Breast epithelium (tissue), 4 donors: ENCODE results near the gene CTF1. TPM values are rescaled to one million over a fixed set of nuclear protein-coding genes. Genes with fewer than 3 reads are reported as not detected.

Experiments used
- DNase-seq, 2 donors: peaks; one replicate each; pipeline ENCODE4 v3.0.0-alpha.2; 2019; ENCODE audit warnings: low spot score in 2 of 2
- H3K27ac ChIP-seq, 2 donors: fragments of 200-600 bp; sonication (generic) in 1 of 2; one replicate each; pipeline ENCODE4 v1.5.1; 2016 to 2019; ENCODE audit warnings: mild to moderate bottlenecking in 1 of 2
- H3K27me3 ChIP-seq, 2 donors: fragments of 200-600 bp; sonication (generic) in 1 of 2; one replicate each; pipeline versions ENCODE4 v1.5.1 to v1.6.0; 2017 to 2019; ENCODE audit warnings: control low read depth in 1 of 2, mild to moderate bottlenecking in 1 of 2
- H3K36me3 ChIP-seq: fragments of 200-600 bp; one replicate; pipeline ENCODE4 v1.5.1; 2019
- H3K4me1 ChIP-seq, 2 donors: fragments of 200-600 bp; sonication (generic); one replicate each; pipeline ENCODE4 v1.5.1; 2016 to 2019; ENCODE audit warnings: control low read depth in 1 of 2
- H3K4me3 ChIP-seq, 3 donors: fragments of 200-600 bp; sonication (generic); 1 replicate in 2 of 3; 2 replicates in 1 of 3; pipeline ENCODE4 v1.5.1; 2016 to 2019; ENCODE audit warnings: mild to moderate bottlenecking in 3 of 3, moderate library complexity in 2 of 3
- H3K9me3 ChIP-seq, 2 donors: fragments of 200-600 bp; sonication (generic) in 1 of 2; one replicate each; pipeline ENCODE4 v1.5.1; 2016 to 2019; ENCODE audit warnings: control low read depth in 1 of 2
- CTCF ChIP-seq, 3 donors: fragments of 450-650 bp; IDR thresholded peaks; one replicate each; pipeline ENCODE4 v1.5.1; 2016 to 2017; ENCODE audit warnings: antibody characterized with exemption in 3 of 3, mild to moderate bottlenecking in 3 of 3, moderate library complexity in 3 of 3
- POLR2A ChIP-seq: fragments of 450-650 bp; IDR thresholded peaks from one replicate; pipeline ENCODE4 v1.6.1; 2016; ENCODE audit warnings: antibody characterized with exemption, mild to moderate bottlenecking, moderate library complexity
- POLR2AphosphoS5 ChIP-seq, 3 donors: sonication (generic); formaldehyde crosslinking; IDR thresholded peaks; one replicate each; pipeline ENCODE4 v1.6.1; 2017; ENCODE audit warnings: antibody characterized with exemption in 3 of 3
- intact Hi-C: fragments of 100-400 bp; cut with DNase I; formaldehyde crosslinking; loops from one replicate; pipeline ENCODE4 v1.15.1; 2023; ENCODE audit warnings: low total_unique reads
- total RNA-seq, 3 donors: library from RNA; depleted of rRNA; stranded (reverse); fragments of >200 nt; gene quantifications; one replicate each; pipeline ENCODE4 v1.1.0, GENCODE V29; 2016

CTF1 gene
- total RNA-seq, 3 donors from 2014 or later, result 2.6 to 4.5 (median 3.4) TPM

DNA sequence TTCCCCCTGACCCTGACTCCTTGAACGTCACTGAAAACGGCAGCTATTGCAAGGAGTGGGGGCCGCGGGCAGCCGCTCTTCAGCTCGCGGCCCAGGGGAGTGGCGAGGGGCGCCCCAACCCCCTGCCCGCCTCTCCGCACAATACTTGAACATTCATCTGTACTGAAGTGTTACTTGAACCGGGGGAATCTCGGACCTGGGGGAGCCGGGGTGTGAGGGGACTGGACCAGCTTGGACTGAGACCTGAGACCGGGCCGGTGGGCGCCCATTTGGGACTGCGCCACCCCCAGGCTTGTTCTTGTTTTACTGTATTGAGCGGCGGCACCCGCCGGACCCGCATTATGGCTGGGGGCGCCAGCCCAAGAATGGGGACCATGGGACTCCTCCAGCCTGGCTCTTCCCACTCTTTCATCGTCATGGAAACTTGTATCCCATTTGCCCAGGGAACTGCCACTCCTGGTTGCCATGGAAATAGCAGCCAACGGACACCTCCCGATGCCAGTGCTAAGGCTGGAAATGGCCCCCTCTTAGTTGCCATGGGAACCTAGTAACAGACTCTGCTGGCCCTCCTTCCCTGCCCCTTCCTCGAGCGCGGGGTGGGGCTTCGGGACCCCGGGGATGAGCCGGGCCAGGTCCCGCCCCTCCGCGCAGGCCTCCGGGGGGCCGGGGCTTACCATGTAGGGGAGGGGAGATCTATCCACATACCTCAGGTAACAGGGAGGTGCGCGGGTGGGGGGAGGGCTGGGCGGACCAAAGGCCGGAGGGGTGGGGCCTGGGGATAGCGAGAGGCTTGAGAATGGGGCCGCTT is 51.6 kb downstream of the CTF1 start:
- Histone ChIP-seq H3K27ac (peak overlapping the region; percentile 91 to 94), H3K4me1 (peaks cover 8 to 14% of the 10 kb centered on the region in 2 donors), H3K4me3 (peak overlapping the region; percentile 84 to 98 (median 98)), H3K9me3 (no peaks in the 10 kb centered on the region), H3K36me3 (no peaks in the 10 kb centered on the region), H3K27me3 (no peaks in the 10 kb centered on the region)
- TF ChIP-seq POLR2A (no peak), POLR2AphosphoS5 (IDR thresholded peaks at IDR 0.05) (peak in 2 of 3 donors; percentile 8 to 45), CTCF (IDR thresholded peaks at IDR 0.05) (no peak)
- DNase-seq, result peak; percentile 82 to 95
- intact Hi-C loops, result loop anchor here (10.0 kb wide), 1 partner anchor 87 kb away; the partner anchor contains the start of gene STX4

DNA sequence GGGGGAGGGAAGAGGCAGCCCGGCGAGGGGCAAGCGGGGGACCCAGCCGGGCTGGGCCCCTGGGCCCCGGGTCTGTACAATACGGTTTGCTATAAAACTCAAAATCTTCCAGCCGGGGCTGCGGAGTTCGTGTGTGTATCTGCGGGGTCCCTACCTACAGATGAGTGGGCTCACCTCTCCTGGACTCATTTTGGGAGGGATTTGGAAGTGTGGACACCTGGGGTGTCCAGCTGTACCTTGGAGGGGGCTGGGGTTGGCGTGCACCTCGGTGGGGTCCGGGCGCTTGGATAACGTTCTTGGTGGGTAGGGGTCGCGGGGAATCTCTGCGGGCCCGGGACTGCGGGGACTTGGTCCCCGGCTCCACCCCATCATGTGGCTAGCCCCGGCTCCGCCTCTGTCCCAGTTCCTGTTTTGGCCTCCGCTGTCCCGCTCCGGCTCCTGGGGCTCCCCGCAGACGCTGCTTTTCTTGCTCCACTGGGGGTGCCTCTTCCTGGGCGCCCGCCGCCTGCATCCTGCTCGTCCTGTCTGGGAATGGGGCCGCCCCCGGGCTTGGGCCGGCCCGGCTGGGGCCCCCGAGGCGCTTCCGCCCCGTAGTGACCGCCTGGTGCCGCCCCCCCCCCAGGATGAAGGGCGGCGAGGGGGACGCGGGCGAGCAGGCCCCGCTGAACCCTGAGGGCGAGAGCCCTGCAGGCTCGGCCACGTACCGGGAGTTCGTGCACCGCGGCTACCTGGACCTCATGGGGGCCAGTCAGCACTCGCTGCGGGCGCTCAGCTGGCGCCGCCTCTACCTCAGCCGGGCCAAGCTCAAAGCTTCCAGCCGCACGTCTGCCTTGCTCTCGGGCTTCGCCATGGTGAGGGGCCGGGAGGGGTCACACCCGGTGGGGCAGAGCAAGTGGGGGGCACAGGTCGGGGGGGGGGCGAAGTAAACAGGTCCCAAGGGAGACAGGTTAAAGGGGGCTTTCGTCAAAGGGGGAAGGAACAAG is 52.5 kb downstream of the CTF1 start, which contains the start of gene ORAI3:
TSS of gene ORAI3 (plus strand) at position 402 of the 983 bp plus-strand sequence. CDS start at position 624, 222 bp downstream.
- peak within 1 kb of the TSS; percentile 91 to 94 for H3K27ac ChIP-seq
- intact Hi-C loops, result loop anchor here (10.0 kb wide), 1 partner anchor 86 kb away; the partner anchor contains the start of gene STX4

DNA sequence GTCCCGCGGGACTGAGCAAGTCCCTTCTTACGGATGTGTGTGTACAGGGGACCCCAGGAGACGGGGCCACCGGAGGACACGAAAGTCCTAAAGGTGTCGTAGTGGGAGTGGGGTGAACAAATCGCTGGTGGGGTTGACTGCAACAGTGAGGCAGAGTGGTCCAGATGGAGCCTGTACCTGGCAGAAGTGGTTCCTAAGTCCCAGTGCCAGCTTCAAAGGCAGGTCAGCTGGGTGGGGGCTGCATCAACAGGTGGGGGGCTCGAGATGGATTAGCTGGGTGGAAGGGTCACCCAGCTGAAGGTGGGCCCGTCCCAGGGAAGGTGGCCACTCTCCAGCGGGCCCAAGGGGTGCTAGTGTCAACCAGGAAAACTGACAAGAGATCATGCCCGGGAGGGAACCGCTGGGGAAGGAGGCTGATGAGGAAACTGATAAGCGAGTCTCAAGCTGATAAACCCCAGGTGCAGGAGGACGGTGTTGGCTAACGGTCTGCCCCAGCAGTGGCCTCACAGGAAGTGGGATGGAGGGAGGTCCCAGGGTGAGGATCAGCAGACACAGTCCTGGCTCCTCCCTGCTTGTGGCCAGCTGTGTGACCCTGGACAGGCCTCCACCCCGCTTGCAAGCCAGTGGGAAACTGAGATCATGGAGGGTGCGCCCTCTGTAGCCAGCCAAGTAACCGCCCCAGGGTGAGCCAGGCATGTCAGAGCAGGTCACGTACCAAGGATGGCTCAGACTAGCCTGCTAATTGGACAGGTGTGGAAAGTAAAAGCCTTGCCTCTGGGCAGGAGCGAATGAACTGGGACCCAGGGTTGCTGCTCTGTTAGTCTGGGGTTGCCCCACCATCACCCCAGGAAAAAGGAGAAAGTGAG is 53.5 kb downstream of the CTF1 start:
- H3K9me3 ChIP-seq, result no peaks in the 10 kb centered on the region
- intact Hi-C loops, result loop anchor here (10.0 kb wide), 1 partner anchor 85 kb away; the partner anchor contains the start of gene STX4
- H3K4me1 ChIP-seq, result peaks cover 8 to 14% of the 10 kb centered on the region in 2 donors
- H3K27me3 ChIP-seq, result no peaks in the 10 kb centered on the region
- TF ChIP-seq CTCF (IDR thresholded peaks at IDR 0.05) (no peak), POLR2A (peak; percentile 11), POLR2AphosphoS5 (IDR thresholded peaks at IDR 0.05) (peak in 1 of 3 donors; percentile 42)
- DNase-seq, result peak; percentile 75 to 89
- H3K27ac ChIP-seq, result peak overlapping the region; percentile 91 to 94
- H3K36me3 ChIP-seq, result no peaks in the 10 kb centered on the region
- H3K4me3 ChIP-seq, result peak overlapping the region; percentile 84 to 98 (median 98)

More for the DNA sequence above, 52.5 kb downstream of the CTF1 start, which contains the start of gene ORAI3:
- peak; percentile 68 to 76 for DNase-seq
- no peak for TF ChIP-seq POLR2A
- TF ChIP-seq POLR2AphosphoS5 (IDR thresholded peaks at IDR 0.05), result peak; percentile 22 to 62 (median 60)
- no peaks in the 10 kb centered on the region for H3K9me3 ChIP-seq
- H3K27me3 ChIP-seq, result no peaks in the 10 kb centered on the region
- H3K4me3 ChIP-seq, result peak within 1 kb of the TSS; percentile 84 to 98 (median 98)
- no peaks in the 10 kb centered on the region for H3K36me3 ChIP-seq
- peaks cover 8 to 14% of the 10 kb centered on the region in 2 donors for H3K4me1 ChIP-seq

DNA sequence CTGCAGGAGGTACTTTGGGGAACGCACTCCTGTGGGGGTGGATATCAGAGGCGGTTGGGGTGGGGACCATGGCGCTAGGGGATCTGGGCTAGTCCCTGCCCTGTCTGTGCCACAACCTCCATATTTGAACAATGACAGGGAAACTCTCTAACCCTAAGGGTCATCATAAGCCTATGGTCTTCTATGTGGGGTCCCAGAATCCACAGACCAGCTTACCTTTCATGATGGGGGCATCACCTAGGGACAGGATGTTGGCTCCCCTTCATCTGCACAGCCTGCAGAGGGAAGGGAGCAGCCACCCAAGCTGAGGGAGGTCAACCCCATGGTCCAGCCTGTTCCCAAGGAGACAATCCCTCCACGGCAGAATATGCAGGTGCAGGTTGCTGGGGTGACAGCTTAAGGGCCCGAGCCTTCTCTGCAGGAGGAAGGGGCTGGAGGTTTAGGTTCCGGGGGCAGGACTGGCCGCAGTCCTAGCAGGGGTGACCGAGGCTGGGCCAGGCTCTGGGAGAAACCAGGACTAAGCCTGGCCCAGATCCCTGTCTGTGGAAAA is 54.2 kb downstream of the CTF1 start:
- DNase-seq, result no peak
- Histone ChIP-seq H3K36me3 (no peaks in the 10 kb centered on the region), H3K27me3 (no peaks in the 10 kb centered on the region), H3K4me3 (peak overlapping the region; percentile 84 to 98 (median 98)), H3K9me3 (no peaks in the 10 kb centered on the region), H3K27ac (peak overlapping the region; percentile 91 to 94), H3K4me1 (peaks cover 8 to 14% of the 10 kb centered on the region in 2 donors)
- TF ChIP-seq CTCF (IDR thresholded peaks at IDR 0.05), result no peak
- no peak for TF ChIP-seq POLR2A
- no peak for TF ChIP-seq POLR2AphosphoS5 (IDR thresholded peaks at IDR 0.05)
- intact Hi-C loops, result no loop called here
